Mononuclear cell (primary cell): ENCODE results near the gene CTNNBIP1. TPM values are rescaled to one million over a fixed set of nuclear protein-coding genes. Genes with fewer than 3 reads are reported as not detected.
"Not testable (repeated sequence)": the region's sequence is repeated elsewhere in the genome, so short reads cannot be mapped to it uniquely, and the experiment has no call there.

Experiments used
- H3K27me3 ChIP-seq: 2 replicates; pipeline ENCODE4 v1.6.0; 2011; ENCODE audit warnings: low read length, control low read depth; ENCODE audit not compliant: insufficient read depth
- H3K4me1 ChIP-seq: 2 replicates; pipeline ENCODE4 v1.5.1; 2011; ENCODE audit warnings: mild to moderate bottlenecking, low read length, control low read depth; ENCODE audit not compliant: insufficient read depth
- H3K4me3 ChIP-seq: 2 replicates; pipeline ENCODE4 v1.5.1; 2011; ENCODE audit warnings: mild to moderate bottlenecking, low read length, moderate library complexity
- H3K9me3 ChIP-seq: 2 replicates; pipeline ENCODE4 v1.5.1; 2011; ENCODE audit warnings: low read depth, mild to moderate bottlenecking, control low read depth, low read length
- total RNA-seq: library from RNA; depleted of rRNA; stranded (reverse); fragments of >200 nt; gene quantifications from one replicate; pipeline ENCODE4 v1.2.3, GENCODE V29; 2012

Gene CTNNBIP1
- total RNA-seq = 13.6 TPM

GRCh38 chr1:9910076-9910422 lies at the start of gene CTNNBIP1:
TSS of gene CTNNBIP1 (minus strand) at chr1:9910269. CDS start at chr1:9872064, 38,205 bp downstream.
- H3K4me3 ChIP-seq = peak within 1 kb of the TSS; percentile 82

GRCh38 chr1:9957726-9958125 lies 47.7 kb upstream of the CTNNBIP1 start:
- Histone ChIP-seq H3K4me1 (no peaks in the 10 kb centered on the region), H3K4me3 (no peak overlapping the region), H3K27me3 (no peaks in the 10 kb centered on the region), H3K9me3 (no peaks in the 10 kb centered on the region)

More at GRCh38 chr1:9910076-9910422, at the start of gene CTNNBIP1:
- H3K4me1 ChIP-seq = peaks cover 31% of the 10 kb centered on the region
- H3K9me3 ChIP-seq = no peaks in the 10 kb centered on the region
- no peaks in the 10 kb centered on the region for H3K27me3 ChIP-seq

- H3K9me3 ChIP-seq = no peaks in the 10 kb centered on the region
- H3K27me3 ChIP-seq = no peaks in the 10 kb centered on the region
- peaks cover 46% of the 10 kb centered on the region for H3K4me1 ChIP-seq
- no peak overlapping the region for H3K4me3 ChIP-seq
These were observed 36.2 kb upstream of the CTNNBIP1 start for GRCh38 chr1:9946315-9946714.

- H3K4me1 ChIP-seq = peaks cover 22% of the 10 kb centered on the region
- no peaks in the 10 kb centered on the region for H3K9me3 ChIP-seq
- H3K27me3 ChIP-seq = no peaks in the 10 kb centered on the region
- peak within 1 kb of the TSS; percentile 72 for H3K4me3 ChIP-seq
These were observed 33.1 kb upstream of the CTNNBIP1 start, which contains the start of the genes LZIC and NMNAT1 for GRCh38 chr1:9942939-9943788. TSS of gene LZIC (minus strand) at chr1:9943391. CDS start at chr1:9936619, 6,772 bp downstream. TSS of gene NMNAT1 (plus strand) at chr1:9943475. CDS start at chr1:9972074, 28,599 bp downstream.

GRCh38 chr1:9942399-9942938 lies 32.4 kb upstream of the CTNNBIP1 start:
- peak overlapping the region; percentile 72 for H3K4me3 ChIP-seq
- H3K27me3 ChIP-seq = no peaks in the 10 kb centered on the region

GRCh38 chr1:9929431-9930385 lies 19.6 kb upstream of the CTNNBIP1 start:
- no peak overlapping the region for H3K4me3 ChIP-seq
- no peaks in the 10 kb centered on the region for H3K9me3 ChIP-seq
- H3K27me3 ChIP-seq = no peaks in the 10 kb centered on the region
- no peaks in the 10 kb centered on the region for H3K4me1 ChIP-seq

More at GRCh38 chr1:9942399-9942938, 32.4 kb upstream of the CTNNBIP1 start:
- Histone ChIP-seq H3K4me1 (peaks cover 22% of the 10 kb centered on the region), H3K9me3 (no peaks in the 10 kb centered on the region)

GRCh38 chr1:9927259-9927658 lies 17.2 kb upstream of the CTNNBIP1 start:
- H3K4me3 ChIP-seq = no peak overlapping the region
- H3K4me1 ChIP-seq = no peaks in the 10 kb centered on the region
- H3K27me3 ChIP-seq = no peaks in the 10 kb centered on the region
- H3K9me3 ChIP-seq = no peaks in the 10 kb centered on the region

GRCh38 chr1:9922342-9922741 lies 12.3 kb upstream of the CTNNBIP1 start:
- Histone ChIP-seq H3K27me3 (no peaks in the 10 kb centered on the region), H3K4me1 (no peaks in the 10 kb centered on the region), H3K4me3 (no peak overlapping the region), H3K9me3 (no peaks in the 10 kb centered on the region)

GRCh38 chr1:9920606-9921005 lies 10.5 kb upstream of the CTNNBIP1 start:
- Histone ChIP-seq H3K4me3 (no peak overlapping the region), H3K4me1 (no peaks in the 10 kb centered on the region), H3K9me3 (no peaks in the 10 kb centered on the region), H3K27me3 (no peaks in the 10 kb centered on the region)

GRCh38 chr1:9917901-9918300 lies 7.8 kb upstream of the CTNNBIP1 start:
- Histone ChIP-seq H3K4me1 (no peaks in the 10 kb centered on the region), H3K9me3 (no peaks in the 10 kb centered on the region), H3K27me3 (no peaks in the 10 kb centered on the region), H3K4me3 (no peak overlapping the region)

- not testable (repeated sequence) for H3K9me3 ChIP-seq, H3K27me3 ChIP-seq, H3K4me3 ChIP-seq, H3K4me1 ChIP-seq
These were observed 7.4 kb upstream of the CTNNBIP1 start for GRCh38 chr1:9917495-9917894.

- Histone ChIP-seq H3K9me3 (no peaks in the 10 kb centered on the region), H3K27me3 (no peaks in the 10 kb centered on the region), H3K4me1 (peaks cover 7% of the 10 kb centered on the region)
These were observed 6.4 kb upstream of the CTNNBIP1 start for GRCh38 chr1:9916452-9916851.

GRCh38 chr1:9914610-9914937 lies 4.5 kb upstream of the CTNNBIP1 start:
- H3K9me3 ChIP-seq = no peaks in the 10 kb centered on the region
- H3K4me1 ChIP-seq = peaks cover 16% of the 10 kb centered on the region
- no peaks in the 10 kb centered on the region for H3K27me3 ChIP-seq
- H3K4me3 ChIP-seq = no peak overlapping the region

More at GRCh38 chr1:9916452-9916851, 6.4 kb upstream of the CTNNBIP1 start:
- H3K4me3 ChIP-seq = no peak overlapping the region

- Histone ChIP-seq H3K4me3 (no peak overlapping the region), H3K9me3 (no peaks in the 10 kb centered on the region), H3K4me1 (peaks cover 30% of the 10 kb centered on the region), H3K27me3 (no peaks in the 10 kb centered on the region)
These were observed 2.3 kb upstream of the CTNNBIP1 start for GRCh38 chr1:9912264-9912936.
